GM19395 (cell line): ENCODE data around the gene XAB2.
"Not testable (repeated sequence)": the region's sequence is repeated elsewhere in the genome, so short reads cannot be mapped to it uniquely, and the experiment has no call there.

Experiments used
- ATAC-seq: cut with Tn5 transposase; IDR thresholded peaks from one replicate; pipeline ENCODE4 v1.9.1; 2021; ENCODE audit warnings: mild to moderate bottlenecking, moderate library complexity; ENCODE audit not compliant: unreplicated experiment

Gene XAB2

DNA sequence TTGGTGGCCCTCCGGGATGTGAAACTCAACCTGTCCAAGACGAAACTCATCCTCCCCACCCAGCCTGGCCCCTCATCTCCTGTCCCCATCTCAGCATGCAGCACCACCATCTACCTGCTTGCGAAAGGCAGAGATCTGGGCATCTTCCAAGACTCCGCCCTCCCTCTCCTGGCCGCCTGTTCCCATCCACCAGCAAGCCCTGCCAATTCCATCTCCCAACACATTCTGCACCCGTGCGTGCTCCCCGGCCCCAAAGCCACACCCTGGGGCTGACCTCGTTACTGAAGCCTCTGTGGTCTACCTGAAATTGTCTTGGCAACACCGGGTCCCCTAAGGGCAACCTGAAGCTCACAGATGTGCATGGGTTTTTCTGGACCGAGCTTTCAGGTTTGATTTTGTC, 46.9 kb downstream of the XAB2 start:
- no peak for ATAC-seq

DNA sequence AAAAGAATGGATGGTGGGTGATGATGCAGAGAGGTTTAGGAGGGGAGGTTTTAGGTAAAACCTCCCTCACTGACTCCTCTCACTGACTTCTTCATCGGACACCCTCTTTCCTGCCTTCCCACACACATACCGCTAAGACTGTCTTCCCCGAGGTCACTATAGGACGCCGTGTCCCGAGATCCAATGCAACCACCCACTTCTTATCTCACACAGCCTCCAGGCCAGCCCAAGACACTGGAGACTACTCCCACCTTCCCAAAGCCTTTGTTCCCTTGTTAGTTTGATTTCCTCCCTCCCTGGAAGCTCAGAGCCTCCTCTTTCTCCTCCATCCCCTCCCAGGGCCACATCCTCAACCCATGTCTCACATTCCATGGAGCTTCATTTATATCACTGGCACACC, 50.2 kb downstream of the XAB2 start:
- no peak for ATAC-seq

DNA sequence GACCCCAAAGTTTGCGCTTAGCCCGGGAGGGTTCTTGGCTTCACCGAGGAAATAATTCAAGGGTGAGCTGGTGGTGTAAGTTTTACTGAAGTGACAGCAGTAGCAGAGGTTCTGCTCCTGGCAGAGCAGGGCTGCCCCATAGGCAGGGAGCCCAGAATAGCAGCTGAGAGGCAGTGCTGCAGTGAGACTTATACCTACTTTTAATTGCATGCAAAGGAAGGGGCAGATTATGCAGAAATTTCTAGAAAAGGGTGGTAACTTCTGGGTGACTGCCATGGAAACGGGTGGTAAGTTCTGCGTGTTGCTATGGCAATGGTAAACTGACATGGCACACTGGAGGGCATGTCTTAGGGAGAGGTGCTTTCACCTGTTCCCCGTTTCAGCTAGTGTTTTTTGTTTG, 51.2 kb downstream of the XAB2 start:
- no peak for ATAC-seq

DNA sequence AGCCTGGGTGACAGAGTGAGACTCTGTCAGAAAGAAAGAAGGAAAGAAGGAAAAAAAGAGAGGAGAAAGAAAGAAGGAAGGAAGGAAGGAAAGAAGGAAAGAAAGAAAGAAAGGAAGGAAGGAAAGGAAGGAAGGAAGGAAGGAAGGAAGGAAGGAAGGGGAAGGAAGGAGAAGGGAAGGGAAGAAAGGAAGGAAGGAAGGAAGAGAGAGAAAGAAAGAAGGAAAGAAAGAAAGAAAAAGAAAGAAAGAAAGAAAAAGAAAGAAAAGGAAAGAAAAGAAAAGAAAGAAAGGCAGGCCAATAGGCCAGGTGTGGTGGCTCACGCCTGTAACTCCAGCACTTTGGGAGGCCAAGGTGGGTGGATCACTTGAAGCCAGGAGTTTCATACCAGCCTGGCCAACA, 51.9 kb downstream of the XAB2 start:
- not testable (repeated sequence) for ATAC-seq

DNA sequence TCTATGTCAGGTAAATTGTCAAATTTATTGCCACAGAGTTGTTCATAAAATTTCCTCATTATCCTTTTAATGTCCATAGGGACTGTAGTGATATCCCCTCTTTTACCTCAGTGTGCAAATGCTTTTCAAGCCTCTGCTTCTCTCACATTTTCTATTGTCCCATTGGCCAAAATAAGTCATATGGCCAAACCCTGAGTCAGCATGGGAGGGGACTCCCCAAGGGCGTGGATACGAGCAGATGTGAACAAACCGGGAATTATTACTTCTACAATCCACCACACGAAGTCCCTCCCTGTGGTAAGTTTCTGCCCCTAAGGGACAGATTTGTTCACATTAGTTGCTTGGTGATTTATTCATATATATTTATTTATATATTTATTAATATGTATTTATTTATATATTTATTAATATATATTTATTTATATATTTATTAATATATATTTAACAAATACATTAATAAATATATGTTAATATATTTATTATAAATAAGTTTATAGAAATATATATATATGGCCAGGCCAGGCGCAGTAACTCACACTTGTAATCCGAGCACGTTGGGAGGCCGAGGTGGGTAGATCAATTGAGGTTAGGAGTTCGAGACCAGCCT, 53.8 kb downstream of the XAB2 start:
- ATAC-seq, result no peak

DNA sequence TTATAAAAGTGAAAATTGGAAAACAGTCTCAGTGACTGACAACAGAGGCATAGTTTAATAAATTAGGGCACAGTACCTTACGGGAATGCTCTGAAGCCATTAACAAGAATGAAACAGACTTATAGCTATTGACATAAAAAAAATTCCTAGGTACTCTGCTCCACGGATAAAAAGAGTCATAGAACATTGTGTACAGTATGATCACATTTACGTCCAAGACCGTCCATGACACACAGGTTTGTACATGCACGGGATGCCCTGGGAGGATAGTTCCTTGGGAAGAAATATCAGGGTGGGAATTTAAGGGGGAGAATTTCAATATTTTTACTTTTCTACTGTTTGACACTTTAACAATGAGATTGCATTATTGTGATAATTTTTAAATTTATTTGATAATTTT, 58.6 kb downstream of the XAB2 start:
- no peak for ATAC-seq
